ENCODE data around the gene ZEB1.

The ZEB1 gene

GRCh38 chr10:31299119-31299518, 19.9 kb upstream of the ZEB1 start:
- H3K4me3 ChIP-seq (ENCODE audit: low read depth, low read length) = no peak overlapping the region
- DNase-seq (ENCODE audit: low read depth) = no peak
- TF ChIP-seq, protein P1, sequence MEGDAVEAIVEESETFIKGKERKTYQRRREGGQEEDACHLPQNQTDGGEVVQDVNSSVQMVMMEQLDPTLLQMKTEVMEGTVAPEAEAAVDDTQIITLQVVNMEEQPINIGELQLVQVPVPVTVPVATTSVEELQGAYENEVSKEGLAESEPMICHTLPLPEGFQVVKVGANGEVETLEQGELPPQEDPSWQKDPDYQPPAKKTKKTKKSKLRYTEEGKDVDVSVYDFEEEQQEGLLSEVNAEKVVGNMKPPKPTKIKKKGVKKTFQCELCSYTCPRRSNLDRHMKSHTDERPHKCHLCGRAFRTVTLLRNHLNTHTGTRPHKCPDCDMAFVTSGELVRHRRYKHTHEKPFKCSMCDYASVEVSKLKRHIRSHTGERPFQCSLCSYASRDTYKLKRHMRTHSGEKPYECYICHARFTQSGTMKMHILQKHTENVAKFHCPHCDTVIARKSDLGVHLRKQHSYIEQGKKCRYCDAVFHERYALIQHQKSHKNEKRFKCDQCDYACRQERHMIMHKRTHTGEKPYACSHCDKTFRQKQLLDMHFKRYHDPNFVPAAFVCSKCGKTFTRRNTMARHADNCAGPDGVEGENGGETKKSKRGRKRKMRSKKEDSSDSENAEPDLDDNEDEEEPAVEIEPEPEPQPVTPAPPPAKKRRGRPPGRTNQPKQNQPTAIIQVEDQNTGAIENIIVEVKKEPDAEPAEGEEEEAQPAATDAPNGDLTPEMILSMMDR (IDR thresholded peaks at IDR 0.05; ENCODE audit: low read depth, low read length, missing control alignments) = no peak

DNA sequence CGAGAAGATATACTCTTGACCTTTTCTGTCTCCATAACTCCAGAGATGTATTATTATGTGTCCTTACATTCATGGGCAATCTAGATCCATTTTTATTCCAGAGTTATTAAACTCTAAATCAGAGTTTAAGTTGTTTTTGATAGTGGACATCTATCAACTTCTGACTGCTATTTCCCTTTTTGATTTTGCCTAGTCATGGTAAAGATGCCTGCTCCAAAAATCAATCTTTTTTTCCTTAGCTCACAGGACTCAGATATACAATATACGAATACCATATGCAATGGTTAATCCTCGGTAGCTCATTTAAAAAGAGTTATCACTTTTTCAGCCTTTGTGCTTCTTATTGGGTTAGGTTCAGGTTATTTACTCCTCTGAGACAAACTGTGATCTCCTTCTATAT, 15.8 kb upstream of the ZEB1 start:
- no peak overlapping the region for H3K4me3 ChIP-seq (ENCODE audit: low read depth, low read length)
- TF ChIP-seq, protein P1 (IDR thresholded peaks at IDR 0.05; ENCODE audit: low read depth, low read length, missing control alignments) = no peak
- no peak for DNase-seq (ENCODE audit: low read depth)

DNA sequence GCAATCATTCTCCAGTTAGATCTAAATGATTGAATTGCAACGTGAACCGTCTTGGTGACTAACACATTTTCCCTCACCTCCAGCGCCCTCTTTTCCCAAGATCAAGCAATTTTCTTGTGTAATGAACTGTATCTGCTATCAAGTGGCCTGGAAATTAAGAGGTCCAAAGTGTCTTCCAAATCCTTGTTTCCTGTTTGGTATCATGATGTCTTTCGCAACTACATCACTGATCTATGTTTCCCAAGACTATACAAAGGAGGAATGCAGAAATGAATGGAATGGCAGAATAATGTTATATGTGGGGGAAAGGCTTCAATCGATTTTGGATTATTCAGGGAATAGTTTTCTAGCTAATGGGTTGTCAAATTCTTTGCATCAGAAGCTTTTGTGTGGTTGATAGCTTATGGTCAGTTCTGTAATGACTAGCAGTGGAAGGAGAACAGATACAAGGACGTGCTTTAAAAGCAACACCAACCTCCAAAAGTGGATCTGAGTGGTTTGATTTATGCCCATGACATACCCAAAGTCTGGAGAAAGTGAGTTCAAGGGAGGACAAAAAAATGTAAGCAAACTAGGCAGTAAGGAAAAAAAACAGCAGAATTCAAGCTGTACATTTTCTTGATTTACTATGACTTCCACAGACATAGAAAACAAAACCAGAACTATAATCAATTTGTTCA, 14.6 kb upstream of the ZEB1 start:
- no peak overlapping the region for H3K4me3 ChIP-seq (ENCODE audit: low read depth, low read length)
- TF ChIP-seq, protein P1 (IDR thresholded peaks at IDR 0.05; ENCODE audit: low read depth, low read length, missing control alignments) = no peak
- DNase-seq (ENCODE audit: low read depth) = no peak

DNA sequence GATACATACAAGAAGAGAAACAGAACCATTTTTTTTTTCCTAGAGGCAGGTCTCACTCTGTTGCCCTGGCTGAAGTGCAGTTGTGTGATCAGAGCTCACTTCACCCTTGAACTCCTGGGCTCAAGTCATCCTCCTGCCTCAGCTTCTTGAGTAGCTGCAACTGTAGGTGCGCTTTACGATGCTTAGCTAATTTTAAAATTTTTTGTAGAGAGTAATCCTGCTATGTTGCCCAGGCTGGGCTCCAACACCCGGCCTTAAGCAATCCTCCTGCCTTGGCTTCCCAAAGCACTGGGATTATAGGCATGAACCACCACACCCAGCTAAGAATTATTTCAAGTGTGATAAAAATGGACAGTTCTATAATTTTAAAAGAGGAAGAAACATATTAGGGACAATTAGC, 5.6 kb upstream of the ZEB1 start:
- TF ChIP-seq, protein P1 (IDR thresholded peaks at IDR 0.05; ENCODE audit: low read depth, low read length, missing control alignments) = no peak
- DNase-seq (ENCODE audit: low read depth) = no peak
- H3K4me3 ChIP-seq (ENCODE audit: low read depth, low read length) = no peak overlapping the region

- DNase-seq (ENCODE audit: low read depth) = no peak
- H3K4me3 ChIP-seq (ENCODE audit: low read depth, low read length) = no peak overlapping the region
Measured at GRCh38 chr10:31314256-31315150, 4.5 kb upstream of the ZEB1 start.

DNA sequence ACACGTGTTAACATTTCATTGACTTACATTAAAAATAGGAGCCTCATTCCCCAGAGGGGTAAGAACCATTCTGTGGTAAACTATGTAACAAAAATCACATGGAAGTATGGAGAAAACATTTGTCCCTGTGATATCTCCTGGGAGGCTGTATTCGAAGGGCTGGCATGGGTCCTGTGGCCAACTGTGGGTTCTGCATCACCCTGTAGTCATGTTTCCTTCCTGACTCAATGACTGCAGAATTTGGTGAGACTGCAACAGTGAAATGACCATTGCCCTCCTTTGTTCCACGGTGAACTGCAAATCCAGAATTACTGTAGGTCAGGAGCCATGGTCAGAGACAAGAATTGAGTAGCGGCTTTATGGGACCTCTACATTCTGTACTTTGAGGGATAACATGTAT, 3.6 kb upstream of the ZEB1 start:
- no peak overlapping the region for H3K4me3 ChIP-seq (ENCODE audit: low read depth, low read length)
- TF ChIP-seq, protein P1 (IDR thresholded peaks at IDR 0.05; ENCODE audit: low read depth, low read length, missing control alignments) = no peak
- no peak for DNase-seq (ENCODE audit: low read depth)

More at GRCh38 chr10:31314256-31315150, 4.5 kb upstream of the ZEB1 start:
- TF ChIP-seq, protein P1 (IDR thresholded peaks at IDR 0.05; ENCODE audit: low read depth, low read length, missing control alignments) = no peak
